Measurements from ENCODE around the gene SLC25A21.

- TF ChIP-seq POLR2AphosphoS5 (IDR thresholded peaks at IDR 0.05) (no peak), POLR2A (IDR thresholded peaks at IDR 0.05) (no peak), EP300 (IDR thresholded peaks at IDR 0.05; ENCODE audit: low read depth) (no peak)
- TF ChIP-seq, protein P1, sequence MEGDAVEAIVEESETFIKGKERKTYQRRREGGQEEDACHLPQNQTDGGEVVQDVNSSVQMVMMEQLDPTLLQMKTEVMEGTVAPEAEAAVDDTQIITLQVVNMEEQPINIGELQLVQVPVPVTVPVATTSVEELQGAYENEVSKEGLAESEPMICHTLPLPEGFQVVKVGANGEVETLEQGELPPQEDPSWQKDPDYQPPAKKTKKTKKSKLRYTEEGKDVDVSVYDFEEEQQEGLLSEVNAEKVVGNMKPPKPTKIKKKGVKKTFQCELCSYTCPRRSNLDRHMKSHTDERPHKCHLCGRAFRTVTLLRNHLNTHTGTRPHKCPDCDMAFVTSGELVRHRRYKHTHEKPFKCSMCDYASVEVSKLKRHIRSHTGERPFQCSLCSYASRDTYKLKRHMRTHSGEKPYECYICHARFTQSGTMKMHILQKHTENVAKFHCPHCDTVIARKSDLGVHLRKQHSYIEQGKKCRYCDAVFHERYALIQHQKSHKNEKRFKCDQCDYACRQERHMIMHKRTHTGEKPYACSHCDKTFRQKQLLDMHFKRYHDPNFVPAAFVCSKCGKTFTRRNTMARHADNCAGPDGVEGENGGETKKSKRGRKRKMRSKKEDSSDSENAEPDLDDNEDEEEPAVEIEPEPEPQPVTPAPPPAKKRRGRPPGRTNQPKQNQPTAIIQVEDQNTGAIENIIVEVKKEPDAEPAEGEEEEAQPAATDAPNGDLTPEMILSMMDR (IDR thresholded peaks at IDR 0.05): no peak
Measured at GRCh38 chr14:36767603-36768281, 404.7 kb downstream of the SLC25A21 start.
